PFSK-1 (cell line): ENCODE data around the gene VPS18.

ENCODE experiments used
- FOXP2 ChIP-seq: optimal IDR thresholded peaks from 2 replicates; pipeline ENCODE3; 2011; ENCODE audit warnings: borderline replicate concordance, control low read depth, inconsistent platforms; ENCODE audit not compliant: insufficient read depth; ENCODE audit errors: extremely low read length, extremely low read depth
- POLR2AphosphoS5 ChIP-seq: IDR thresholded peaks from 2 replicates; pipeline ENCODE4 v1.6.1; 2012; ENCODE audit warnings: low read depth, mild to moderate bottlenecking, control low read depth, low read length, moderate library complexity
- SIN3A ChIP-seq: IDR thresholded peaks from 2 replicates; pipeline ENCODE4 v1.6.1; 2012; ENCODE audit warnings: mild to moderate bottlenecking, low read length, moderate library complexity, borderline replicate concordance; ENCODE audit not compliant: insufficient read depth
- TAF1 ChIP-seq: IDR thresholded peaks from 2 replicates; pipeline ENCODE4 v1.6.1; 2012; ENCODE audit warnings: low read length, control low read depth, borderline replicate concordance; ENCODE audit not compliant: insufficient read depth
- TF ChIP-seq, protein P1 (sequence below), 2 experiments: IDR thresholded peaks; 2 replicates each; pipeline versions ENCODE4 v1.6.1 to v1.8.0; 2011 to 2012; ENCODE audit warnings: low read depth in 2 of 2, low read length in 2 of 2, control low read depth in 1 of 2, inconsistent platforms in 1 of 2, mild to moderate bottlenecking in 1 of 2, moderate library complexity in 1 of 2; ENCODE audit not compliant: insufficient read depth in 1 of 2

VPS18 gene

DNA sequence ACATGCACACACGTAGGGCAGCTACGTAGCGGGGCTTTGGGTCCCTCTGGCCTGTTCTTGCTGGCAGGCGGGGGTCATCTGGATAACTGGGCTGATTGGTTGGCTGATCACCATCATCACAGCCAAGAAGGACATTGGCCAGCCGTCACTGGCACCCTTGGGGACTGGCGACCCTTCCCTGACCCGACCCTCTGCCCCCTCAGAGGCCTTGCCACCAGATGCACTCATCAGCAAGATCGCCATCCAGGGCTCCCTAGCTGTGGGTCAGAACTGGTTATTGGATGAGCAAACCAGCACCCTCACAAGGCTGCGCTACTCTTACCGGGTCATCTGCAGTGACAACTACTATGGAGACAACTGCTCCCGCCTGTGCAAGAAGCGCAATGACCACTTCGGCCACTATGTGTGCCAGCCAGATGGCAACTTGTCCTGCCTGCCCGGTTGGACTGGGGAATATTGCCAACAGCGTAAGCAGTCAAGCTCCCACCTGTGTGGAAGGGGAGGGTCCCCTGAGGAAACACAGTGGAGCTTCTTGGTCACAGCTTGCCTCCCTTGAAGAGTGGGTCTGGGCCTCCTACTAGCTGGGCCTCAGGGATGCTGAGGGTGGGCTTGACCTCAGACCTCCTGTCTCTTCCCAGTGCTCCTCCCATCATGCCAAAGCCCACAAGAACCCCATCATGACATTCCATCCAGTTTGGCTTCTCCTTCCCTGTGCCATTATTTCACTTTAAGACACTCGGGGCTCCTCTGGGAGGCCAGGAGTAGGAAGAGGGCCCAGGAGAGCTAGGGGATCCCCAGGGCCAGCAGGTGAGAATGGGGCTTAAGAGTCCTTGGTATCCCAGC lies 37.3 kb downstream of the VPS18 start:
- TF ChIP-seq, protein P1, sequence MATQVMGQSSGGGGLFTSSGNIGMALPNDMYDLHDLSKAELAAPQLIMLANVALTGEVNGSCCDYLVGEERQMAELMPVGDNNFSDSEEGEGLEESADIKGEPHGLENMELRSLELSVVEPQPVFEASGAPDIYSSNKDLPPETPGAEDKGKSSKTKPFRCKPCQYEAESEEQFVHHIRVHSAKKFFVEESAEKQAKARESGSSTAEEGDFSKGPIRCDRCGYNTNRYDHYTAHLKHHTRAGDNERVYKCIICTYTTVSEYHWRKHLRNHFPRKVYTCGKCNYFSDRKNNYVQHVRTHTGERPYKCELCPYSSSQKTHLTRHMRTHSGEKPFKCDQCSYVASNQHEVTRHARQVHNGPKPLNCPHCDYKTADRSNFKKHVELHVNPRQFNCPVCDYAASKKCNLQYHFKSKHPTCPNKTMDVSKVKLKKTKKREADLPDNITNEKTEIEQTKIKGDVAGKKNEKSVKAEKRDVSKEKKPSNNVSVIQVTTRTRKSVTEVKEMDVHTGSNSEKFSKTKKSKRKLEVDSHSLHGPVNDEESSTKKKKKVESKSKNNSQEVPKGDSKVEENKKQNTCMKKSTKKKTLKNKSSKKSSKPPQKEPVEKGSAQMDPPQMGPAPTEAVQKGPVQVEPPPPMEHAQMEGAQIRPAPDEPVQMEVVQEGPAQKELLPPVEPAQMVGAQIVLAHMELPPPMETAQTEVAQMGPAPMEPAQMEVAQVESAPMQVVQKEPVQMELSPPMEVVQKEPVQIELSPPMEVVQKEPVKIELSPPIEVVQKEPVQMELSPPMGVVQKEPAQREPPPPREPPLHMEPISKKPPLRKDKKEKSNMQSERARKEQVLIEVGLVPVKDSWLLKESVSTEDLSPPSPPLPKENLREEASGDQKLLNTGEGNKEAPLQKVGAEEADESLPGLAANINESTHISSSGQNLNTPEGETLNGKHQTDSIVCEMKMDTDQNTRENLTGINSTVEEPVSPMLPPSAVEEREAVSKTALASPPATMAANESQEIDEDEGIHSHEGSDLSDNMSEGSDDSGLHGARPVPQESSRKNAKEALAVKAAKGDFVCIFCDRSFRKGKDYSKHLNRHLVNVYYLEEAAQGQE (IDR thresholded peaks at IDR 0.05; ENCODE audit: insufficient read depth in 1 of 2, low read depth in 2 of 2, low read length in 2 of 2): no peak
- TF ChIP-seq SIN3A: no peak

DNA sequence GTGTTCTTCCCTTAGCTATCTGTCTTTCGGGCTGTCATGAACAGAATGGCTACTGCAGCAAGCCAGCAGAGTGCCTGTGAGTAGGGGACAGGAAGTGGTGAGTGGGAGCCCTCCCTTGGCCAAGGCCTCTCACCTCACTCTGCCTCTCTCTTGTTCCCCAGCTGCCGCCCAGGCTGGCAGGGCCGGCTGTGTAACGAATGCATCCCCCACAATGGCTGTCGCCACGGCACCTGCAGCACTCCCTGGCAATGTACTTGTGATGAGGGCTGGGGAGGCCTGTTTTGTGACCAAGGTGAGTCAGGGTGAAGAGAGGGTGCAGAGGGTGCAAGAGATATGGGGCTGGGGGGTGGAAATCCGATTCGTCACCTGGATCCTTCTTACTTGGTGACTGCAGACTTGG lies 37.9 kb downstream of the VPS18 start:
- TF ChIP-seq TAF1 (no peak), POLR2AphosphoS5 (no peak), FOXP2 (no peak), SIN3A (no peak)
- TF ChIP-seq, protein P1 (IDR thresholded peaks at IDR 0.05; ENCODE audit: insufficient read depth in 1 of 2, low read depth in 2 of 2, low read length in 2 of 2): no peak

- TF ChIP-seq POLR2AphosphoS5 (no peak), SIN3A (no peak), FOXP2 (no peak), TAF1 (no peak)
- TF ChIP-seq, protein P1 (IDR thresholded peaks at IDR 0.05; ENCODE audit: insufficient read depth in 1 of 2, low read depth in 2 of 2, low read length in 2 of 2): no peak
These were observed 38.6 kb downstream of the VPS18 start for GRCh38 chr15:40932649-40933516.

DNA sequence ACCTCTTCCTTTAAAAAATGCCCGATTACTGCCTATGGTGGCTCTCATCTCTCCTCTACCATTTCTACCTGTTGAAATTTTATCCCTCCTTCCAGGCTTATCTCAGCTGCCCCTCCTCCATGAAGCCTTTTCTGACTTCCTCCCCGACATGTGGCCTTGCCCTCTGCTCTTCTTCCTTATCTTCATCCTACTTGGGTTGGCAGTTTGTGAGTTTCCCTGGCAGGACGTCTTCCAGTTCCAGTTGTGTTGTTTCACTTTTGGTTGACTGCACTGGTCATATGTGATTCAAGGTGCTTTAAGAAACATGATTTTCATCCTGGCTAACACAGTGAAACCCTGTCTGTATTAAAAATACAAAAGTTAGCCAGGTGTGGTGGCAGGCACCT lies 39.3 kb downstream of the VPS18 start:
- TF ChIP-seq POLR2AphosphoS5: no peak
- no peak for TF ChIP-seq TAF1
- no peak for TF ChIP-seq SIN3A
- TF ChIP-seq FOXP2: no peak
- TF ChIP-seq, protein P1 (IDR thresholded peaks at IDR 0.05; ENCODE audit: insufficient read depth in 1 of 2, low read depth in 2 of 2, low read length in 2 of 2): no peak
